DMS79 (cell line): ENCODE measurements around the gene GRK4.
"Not testable (repeated sequence)": the region's sequence is repeated elsewhere in the genome, so short reads cannot be mapped to it uniquely, and the experiment has no call there.

Source experiments
- DNase-seq: peaks from one replicate; lab custom pipeline; 2025; lab: John Stamatoyannopoulos, UW

GRK4 gene

DNA sequence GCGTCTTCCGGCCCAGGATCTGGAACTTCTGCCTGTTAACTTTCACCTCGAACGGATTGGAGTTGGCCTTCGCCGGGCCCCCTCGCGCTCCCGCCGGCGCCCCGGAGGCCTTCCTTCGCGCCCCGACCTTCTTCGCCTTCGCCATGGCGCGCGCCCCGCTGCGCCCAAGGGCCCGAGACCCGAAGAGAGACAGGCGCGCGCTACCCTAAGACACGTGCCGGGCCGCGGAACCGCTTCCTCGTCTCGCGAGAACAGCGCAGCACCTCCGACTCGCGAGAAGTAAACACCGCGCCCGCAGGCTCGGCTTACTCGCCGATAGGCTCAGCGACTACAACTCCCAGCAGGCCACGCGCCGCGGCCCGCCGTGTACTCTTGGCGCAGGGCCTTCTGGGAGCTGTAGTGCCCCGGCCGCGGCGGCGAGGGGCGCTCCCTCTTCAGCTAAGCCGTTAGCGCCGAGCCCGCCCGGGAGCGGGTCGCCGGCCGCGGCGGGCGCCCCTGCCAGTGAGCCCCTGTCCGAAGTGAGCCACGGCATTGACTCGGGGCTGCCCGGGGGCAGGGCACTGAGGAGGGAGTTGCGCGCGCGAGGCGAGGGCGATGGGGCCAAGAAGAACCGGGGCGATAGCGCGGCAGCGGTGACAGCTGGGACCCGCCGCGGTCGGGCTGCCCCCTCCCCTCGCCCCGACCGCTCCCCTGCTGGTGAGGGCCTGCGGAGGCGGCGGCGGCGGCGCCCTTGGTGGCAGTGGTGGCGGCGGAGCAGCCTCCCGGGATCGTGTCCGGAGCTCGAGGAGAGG is at the start of gene GRK4, which contains the start of gene NOP14:
Gene GRK4, plus strand, starts transcription at position 397 of the 791 bp plus-strand sequence. CDS start 500 bp downstream, outside the sequence.
Gene NOP14, minus strand, starts transcription at position 232 of the 791 bp plus-strand sequence. Its CDS starts 87 bp downstream, at position 145.
- peak; percentile 77 for DNase-seq

DNA sequence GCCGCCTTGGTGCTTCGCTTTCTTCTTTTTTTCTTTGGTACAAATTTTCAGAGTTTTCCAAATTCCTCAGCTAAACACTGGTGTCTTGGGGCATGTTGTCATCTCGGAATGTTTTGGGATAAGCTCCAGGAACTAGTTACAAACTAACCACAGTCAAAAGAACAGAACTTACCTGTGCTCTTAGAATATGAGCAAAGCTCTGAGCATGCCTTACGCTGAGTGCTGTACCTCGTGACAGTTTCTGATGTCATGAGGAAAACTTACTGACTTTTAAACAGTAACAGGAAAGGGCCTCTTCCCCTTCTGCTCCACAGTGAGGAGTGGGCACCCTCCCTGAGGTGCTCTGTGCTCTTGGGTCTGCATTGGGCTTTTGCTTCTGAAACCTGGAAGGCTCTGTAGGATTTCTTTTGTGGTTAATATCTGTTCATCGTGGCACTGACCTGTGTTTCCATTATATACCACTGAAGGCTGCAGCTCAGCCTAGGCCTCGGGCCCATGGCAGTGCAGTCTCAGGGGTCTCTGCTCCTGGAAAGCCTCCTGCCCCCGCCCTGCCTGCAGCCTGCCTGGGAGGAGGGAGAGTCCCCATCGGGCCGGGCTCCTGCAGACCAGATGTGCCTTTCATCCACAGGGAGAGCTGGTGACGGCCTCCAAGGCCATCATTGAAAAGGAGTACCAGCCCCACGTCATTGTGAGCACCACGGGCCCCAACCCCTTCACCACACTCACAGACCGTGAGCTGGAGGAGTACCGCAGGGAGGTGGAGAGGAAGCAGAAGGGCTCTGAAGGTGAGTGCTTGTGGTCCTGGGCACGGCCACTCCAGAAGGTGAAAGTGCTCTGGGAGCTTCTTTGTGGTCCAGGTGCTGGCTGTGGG is 48.9 kb upstream of the GRK4 start:
- peak; percentile 19 for DNase-seq

DNA sequence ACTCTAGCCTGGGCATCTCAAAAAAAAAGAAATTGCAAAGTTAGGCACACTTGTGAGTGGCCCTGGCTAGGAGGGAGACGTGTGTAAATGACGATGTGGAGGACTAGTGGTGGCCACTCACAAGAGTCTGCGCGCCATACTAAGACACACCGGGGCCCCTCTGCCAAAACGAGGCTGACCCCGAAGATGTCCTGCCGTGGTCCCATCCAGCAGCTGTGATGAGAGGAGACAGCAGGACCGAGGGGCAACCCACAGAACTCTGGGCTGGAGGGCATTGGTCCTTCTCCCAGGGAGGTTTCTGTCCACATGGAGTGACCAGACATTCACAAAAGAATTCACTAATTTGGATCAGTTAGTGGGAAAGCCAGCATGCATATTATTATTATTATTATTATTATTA is 47.6 kb upstream of the GRK4 start:
- no peak for DNase-seq

DNA sequence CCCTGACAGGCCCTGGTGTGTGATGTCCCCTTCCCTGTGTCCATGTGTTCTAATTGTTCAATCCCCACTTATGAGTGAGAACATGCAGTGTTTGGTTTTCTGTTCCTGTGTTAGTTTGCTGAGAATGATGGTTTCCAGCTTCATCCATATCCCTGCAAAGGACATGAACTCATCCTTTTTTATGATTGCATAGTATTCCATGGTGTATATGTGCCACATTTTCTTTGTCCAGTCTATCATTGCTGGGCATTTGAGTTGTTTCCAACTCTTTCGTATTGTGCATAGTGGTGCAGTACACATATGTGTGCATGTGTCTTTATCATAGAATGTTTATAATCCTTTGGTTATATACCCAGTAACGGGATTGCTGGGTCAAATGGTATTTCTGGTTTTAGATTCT is 46.7 kb upstream of the GRK4 start:
- DNase-seq = not testable (repeated sequence)

DNA sequence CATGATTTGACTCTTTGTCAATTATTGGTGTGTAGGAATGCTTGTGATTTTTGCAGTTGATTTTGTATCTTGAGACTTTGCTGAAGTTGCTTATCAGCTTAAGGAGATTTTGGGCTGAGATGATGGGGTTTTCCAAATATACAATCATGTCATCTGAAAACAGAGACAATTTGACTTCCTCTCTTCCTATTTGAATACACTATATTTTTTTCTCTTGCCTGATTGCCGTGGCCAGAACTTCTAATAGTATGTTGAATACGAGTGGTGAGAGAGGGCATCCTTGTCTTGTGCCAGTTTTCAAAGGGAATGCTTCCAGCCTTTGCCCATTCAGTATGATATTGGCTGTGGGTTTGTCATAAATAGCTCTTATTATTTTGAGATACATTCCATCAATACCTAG is 45.1 kb upstream of the GRK4 start:
- DNase-seq = not testable (repeated sequence)

DNA sequence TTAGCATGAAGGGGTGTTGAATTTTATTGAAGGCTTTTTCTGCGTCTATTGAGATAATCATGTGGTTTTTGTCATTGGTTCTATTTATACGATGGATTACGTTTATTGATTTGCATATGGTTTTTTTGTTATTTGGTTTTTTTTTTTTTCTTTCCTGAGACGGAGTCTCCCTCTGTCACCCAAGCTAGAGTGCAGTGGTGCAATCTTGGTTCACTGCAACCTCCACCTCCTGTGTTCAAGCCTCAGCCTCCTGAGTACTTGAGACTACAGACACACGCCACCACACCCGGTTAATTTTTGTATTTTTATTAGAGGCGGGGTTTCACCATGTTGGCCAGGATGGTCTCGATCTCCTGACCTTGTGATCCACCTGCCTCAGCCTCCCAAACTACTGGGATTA is 44.7 kb upstream of the GRK4 start:
- DNase-seq = not testable (repeated sequence)

DNA sequence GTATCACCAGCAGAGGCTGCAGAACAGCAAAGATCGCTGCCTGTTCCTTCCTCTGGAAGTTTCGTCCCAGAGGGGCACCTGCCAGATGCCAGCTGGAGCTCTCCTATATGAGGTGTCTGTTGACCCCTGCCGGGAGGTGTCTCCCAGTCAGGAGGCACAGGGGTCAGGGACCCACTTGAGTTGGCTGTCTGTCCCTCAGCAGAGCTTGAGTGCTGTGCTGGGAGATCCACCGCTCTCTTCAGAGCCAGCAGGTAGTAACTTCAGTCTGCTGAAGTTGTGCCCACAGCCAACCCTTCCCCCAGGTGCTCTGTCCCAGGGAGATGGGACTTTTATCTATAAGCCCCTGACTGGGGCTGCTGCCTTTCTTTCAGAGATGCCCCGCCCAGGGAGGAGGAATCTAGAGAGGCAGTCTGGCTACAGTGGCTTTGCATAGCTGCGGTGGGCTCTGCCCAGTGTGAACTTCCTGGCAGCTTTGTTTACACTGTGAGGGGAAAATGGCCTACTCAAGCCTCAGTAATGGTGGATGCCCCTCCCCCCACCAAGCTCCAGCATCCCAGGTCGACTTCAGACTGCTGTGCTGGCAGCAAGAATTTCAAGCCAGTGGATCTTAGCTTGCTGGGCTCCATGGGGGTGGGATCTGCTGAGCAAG is 40.8 kb upstream of the GRK4 start:
- not testable (repeated sequence) for DNase-seq

DNA sequence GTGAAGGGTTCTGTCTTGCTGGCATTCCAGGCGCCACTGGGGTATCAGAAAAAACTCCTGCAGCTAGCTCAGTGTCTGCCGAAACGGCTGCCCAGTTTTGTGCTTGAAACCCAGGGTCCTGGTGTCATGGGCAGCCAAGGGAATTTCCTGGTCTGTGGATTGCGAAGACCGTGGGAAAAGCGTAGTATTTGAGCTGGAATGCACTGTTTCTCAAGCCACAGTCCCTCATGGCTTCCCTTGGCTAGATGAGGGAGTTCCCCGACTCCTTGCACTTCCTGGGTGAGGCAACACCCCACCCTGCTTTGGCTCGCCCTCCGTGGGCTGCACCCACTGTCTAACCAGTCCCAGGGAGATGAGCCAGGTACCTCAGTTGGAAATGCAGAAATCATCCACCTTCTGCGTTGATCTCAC is 40.2 kb upstream of the GRK4 start:
- DNase-seq = no peak

DNA sequence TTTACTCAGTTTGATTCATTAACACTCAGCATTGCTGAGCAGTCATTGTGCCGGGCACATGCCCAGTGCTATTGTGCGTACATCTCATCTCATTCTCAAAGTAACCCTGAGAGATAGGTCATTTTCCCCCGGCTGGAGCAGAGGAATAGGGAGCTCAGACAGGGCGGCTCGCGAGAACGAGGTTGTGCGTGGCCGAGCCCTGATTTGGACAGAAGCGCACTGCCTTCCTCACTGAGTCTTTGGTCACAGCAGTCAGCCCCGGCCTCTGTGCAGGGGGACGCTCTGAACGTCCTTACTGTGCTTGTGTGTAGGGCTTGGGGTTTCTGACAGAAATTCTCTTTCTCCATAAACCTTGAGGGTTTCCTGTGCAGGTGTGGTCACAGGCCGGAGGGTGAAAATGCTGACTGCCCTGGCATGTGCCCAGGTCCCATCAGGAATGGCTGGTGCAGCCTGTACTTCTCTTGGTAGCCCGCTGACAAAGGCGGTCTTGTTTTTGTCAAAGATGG is 39.6 kb upstream of the GRK4 start:
- DNase-seq = no peak

DNA sequence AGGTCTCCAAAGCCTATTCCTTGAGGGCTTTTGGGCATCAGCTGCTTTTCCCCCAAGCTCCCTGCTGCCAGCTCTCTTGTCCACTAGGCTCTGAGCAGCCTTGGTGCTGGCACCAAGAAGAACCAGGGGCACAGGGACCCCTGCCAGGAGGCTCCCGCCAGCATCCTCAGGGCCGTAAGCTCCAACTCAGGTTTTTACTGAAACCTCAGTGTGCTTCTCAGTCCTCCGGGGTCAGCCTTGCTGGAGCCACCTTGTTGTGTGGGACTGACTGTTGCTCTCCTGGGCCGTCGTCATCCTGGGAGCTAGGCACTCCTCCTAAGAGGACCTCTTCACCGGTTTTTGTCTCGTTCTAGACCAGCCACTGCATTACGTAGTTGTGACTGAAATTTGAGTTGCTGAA is 39.1 kb upstream of the GRK4 start:
- DNase-seq = peak; percentile 23

DNA sequence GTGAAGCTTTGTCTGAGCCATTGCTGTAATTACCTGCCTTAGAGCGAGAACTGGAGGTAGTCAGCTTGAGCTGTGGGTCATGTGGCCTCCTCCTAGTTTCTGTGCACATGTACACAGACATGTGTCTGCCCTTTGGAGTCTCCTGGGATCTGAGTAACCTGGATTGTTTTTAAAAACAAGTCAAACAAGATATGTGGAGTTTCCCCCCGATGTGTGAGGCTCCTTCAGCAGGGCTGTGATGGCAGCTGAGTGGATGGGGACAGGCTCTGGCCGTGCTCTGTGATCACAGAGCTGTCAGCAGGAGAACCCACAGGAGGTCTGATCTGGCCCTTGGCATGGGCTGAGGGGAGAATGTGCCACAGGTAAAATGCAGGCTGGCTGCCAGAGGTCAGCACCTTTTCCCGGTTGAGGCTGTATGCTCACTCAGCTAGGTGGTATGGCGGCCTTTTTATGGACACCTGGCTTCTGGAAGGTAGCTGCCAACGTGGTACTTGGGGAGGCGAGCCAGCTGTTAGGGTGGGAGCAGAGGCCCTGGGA is 38.5 kb upstream of the GRK4 start:
- DNase-seq = no peak

DNA sequence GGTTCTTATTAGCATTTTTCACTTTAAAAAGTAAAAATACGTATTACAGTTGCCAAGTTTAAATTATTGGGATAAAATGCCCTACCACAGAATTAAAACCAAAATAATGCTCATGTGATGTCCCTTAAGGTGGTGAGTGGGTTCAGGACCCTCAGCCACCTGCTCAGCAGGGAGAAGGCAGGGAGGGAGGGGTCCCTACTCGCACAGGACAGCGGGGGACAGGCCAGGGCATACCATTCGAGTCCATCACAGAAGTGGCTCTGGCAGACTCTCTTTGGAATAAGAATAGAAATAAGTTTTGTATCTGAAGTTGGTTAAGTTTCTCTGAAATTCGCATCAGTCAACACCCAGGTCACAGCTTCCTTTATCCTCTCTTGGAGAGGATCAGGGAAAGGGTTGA is 37.9 kb upstream of the GRK4 start:
- no peak for DNase-seq

DNA sequence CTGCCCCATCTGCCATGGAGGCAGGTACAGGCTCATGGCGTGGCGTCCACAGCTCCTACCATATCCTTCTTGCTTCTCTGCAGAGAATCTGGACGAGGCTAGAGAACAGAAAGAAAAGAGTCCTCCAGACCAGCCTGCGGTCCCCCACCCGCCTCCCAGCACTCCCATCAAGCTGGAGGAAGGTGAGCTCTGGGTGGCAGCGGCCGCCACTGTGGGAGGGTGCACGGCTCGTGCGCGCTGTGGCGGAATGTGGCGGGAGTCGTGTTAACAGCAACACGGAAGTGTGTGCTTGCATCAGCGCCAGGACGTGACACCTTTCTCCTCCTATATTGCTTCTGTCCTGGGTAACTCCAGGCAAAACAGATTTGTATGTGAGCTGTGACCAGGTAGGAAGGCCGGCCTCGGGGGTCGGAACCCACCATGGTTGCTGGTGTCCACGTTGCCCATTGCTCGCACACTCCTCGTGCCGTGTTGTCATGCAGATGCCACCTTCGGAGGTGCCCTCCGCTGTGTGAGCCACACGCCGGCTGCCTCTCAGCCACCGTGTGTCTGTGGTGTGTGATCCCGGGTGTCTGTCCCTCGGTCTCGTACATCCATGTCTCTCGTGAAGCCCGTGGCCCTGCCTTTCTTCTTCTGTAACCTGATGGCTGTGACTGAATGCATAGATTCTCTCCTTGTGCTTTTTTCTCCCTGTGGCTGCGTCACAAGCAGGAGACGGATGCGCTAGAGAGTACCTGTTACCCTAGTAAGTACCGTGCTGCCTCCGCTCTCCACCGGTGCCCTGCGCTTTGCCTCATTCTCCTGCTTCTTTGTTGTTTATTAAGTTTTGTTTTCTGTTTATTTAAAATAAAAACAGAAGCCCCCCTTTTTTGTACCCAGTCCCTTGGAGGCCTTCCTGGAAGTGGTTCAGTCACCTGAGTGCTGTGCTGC is 37.2 kb upstream of the GRK4 start:
- DNase-seq = no peak

DNA sequence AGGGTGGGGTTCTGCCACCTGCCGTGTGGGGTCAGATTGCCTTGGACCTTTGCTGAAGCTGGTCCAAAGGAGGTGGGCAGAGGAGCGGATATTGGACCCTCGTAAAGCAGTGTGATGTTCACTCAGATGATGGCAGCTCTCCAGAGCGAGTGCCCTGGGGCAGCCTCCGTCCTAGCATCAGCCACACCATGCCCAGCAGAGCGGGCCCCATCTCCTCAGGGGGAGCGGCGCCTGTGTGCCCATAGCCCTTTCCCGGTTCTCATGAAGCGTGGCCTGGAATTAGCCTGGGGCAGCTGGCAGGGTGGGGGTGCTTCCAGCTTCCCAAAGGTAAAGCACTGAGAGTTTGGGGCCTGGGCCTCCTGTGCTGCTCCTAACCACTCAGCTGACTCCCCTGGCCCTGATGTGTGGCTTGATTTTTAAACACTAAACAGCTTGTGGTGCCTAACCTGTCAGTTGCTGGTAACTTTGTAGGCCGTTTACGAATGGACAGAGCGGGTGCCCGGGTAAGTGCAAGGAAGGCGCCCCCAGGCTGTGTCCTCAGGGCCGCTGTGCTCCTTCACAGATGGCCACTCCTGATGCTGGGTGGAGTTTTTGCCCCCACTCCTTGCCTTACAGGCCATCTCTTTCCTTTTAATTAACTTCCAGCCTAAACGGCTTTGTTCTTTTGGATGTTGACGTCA is 36.2 kb upstream of the GRK4 start:
- DNase-seq = no peak

DNA sequence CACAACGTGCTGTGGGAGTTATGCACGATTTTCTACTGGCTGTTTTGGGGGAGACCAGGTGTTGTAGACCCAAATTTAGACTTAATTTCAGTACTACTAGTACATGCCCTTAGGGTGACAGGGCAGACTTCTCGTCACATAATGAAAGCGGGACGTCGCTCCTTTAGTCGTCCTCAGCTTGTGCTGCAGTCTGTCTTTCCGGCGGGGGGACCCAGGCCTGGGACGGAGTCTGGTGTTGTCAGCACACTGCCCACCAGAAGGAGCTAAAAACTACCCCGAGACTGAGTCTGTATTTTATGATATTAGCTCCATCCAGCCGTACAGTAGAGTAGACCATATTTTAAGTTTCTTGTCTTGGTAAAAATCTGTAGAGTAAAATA is 35.7 kb upstream of the GRK4 start:
- DNase-seq = no peak

DNA sequence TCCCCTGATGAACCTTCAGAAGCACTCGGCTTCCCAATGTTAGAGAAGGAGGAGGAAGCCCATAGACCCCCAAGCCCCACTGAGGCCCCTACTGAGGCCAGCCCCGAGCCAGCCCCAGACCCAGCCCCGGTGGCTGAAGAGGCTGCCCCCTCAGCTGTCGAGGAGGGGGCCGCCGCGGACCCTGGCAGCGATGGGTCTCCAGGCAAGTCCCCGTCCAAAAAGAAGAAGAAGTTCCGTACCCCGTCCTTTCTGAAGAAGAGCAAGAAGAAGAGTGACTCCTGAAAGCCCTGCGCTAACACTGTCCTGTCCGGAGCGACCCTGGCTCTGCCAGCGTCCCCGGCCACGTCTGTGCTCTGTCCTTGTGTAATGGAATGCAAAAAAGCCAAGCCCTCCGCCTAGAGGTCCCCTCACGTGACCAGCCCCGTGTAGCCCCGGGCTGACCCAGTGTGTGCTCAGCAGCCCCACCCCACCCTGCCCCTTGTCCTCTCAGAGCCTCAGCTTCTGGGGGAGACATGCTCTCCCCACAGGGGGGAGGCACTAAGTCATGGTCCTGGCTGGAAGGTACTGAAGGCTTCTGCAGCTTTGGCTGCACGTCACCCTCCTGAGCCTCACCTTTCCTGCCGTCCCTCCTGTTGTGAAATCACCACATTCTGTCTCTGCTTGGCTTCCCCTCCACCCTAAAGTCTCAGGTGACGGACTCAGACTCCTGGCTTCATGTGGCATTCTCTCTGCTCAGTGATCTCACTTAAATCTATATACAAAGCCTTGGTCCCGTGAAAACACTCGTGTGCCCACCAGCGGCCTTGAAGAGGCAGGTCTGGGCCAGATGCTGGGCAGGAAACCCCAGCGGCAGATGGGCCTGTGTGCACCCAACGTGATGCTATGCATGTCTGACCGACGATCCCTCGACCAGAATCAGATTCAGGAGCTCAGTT is 34.9 kb upstream of the GRK4 start:
- no peak for DNase-seq

DNA sequence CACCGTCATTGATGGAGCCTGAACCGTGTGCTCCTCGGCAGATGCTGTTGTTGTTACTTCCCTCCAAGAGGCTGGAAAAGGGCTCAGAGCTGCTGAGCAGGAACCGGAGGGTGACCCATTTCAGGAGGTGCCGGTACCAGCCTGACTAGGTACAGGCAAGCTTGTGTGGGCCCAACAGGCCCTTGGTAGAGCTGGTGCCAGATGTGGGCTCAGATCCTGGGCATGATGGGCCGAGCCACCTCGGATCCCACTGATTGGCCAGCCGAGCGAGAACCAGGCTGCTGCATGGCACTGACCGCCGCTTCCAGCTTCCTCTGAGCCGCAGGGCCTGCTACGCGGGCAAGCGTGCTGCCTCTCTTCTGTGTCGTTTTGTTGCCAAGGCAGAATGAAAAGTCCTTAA is 33.9 kb upstream of the GRK4 start:
- DNase-seq = no peak

DNA sequence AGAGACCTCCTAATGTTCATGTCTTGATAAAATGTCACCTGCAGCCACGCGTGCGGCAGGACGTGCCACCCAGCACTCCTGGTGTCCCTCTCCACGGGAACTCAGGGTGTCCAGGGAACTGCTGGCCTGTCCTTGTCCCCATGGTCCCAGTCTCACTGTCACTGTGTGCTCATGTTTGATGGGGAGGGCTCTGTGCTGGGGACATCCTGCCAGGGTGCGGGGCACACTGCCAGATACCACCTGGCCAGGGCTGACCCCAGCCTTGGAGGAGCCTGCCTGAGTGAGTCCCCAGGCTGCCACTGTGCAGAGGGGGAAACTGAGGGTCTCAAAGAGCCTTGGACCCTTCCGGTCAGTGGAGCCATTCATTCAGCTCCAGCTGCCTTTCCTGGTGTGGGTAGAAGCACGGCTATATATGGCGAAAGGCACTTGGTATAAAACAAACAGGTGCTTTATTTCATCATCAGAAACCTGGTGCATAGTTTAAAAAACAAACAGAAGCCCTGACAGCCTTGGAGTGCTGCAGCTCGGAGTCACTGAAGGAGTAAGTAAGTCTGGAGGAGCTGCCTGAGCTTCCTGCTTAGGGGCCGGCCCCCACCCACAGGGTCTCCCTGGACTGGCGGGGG is 33.1 kb upstream of the GRK4 start:
- DNase-seq = no peak
